ENCODE data around the gene ADAMTS12.

ADAMTS12 gene

DNA sequence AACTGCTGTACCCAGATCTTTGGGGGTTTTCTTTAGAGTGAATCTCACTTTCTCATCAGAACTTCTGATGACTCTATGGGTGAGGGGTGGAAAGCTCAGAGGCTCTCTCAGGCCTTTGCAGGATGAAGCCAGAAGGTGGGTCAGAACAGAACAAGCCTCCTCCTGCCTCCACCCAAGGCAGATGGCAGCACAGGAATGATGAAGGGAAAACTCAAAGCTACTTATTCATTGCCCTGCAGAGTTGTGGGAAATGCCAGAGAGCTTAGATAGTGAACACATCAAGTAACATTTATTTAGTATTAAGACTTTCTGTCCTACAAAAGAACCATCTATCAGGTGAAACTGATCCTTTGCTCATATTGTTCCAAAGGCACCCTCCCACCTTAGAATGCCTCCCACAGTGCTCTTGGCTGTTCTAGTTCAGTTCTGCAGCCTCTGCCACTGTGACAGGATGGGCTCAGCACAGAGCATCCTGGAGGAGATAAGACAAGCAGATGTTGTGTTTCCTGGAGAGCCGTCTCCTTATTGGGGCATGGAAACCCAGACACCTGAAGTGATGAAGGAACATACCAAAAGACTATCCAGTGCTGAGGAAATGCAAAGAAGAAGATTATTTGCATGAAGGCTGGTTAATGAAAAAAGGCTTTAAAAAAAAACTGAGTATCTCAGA lies 146.6 kb downstream of the ADAMTS12 start:
- DNase-seq, result no peak

DNA sequence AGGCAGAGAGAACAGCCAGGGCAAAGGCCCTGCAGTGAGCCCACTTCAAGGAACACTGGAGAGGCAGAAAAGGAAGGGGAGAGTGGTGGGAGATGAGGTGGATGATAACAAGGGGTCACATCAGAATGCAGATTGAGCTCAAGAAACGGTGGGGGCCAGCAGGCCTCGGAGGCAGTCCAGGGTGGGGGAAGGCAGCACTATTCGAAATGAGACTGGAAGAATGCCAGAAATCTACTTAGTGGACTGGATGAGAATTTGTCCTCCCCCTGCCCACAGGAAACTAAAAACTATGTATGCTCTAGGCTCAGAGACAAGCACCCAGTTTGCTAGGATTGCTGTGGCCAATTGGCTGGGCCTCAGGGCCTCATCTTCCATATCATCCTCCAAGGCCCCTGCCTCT lies 148.7 kb downstream of the ADAMTS12 start:
- DNase-seq, result no peak

DNA sequence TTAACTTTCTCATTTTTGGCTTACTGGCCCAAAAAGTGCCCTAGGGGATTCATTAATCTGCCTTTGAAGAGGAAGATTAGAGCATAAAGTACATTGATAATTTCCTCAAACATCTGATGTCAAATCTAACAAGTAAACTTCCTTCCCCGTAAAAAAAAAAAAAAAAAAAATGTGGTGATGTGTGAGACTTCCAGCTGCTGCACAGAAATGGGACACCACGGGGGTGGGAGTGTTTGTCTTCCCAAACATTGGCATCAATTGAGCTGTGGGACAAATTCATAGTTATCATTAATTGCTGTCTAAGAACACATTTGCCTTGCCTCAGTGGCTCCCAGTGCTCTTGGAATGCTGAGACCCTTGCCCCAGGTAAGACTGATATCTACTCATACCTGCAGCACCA lies 149.6 kb downstream of the ADAMTS12 start:
- no peak for DNase-seq

DNA sequence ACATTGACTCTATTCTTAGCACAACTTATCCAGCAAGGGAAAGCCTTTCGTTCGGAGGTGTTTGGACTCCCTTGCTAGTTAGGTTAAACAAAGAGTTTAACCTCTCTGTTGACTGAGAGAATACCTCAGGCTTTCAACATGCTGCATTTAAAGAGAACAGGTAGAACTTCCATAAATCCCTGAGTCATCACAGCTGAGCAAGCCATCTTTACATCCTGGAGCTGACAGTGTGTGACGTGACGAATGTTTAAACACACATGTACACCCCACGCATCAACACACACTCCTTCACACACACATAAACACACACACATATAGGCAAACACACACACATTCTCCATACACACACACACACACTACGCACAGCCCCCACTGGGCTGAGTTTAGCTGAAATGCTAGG lies 152.8 kb downstream of the ADAMTS12 start:
- DNase-seq, result no peak

DNA sequence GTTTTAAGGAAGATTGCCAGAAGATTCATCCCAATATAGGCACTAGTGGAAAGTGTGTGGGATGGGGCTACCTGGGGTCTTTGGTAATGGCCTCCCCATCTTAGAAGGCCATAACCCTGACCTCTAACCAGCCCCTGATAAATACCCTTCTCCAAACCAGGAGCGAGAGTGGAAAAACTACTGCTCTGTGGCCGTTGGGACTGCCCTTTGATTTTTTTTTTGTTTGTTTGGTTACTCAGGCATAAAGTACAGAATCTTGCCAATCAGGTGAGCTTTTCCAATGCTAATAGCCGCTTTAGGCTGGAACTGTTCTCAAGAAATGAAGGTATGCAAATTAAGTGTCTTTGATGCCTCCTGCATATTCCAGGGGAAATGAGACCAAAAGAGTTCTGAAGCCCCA lies 153.7 kb downstream of the ADAMTS12 start:
- no peak for DNase-seq

DNA sequence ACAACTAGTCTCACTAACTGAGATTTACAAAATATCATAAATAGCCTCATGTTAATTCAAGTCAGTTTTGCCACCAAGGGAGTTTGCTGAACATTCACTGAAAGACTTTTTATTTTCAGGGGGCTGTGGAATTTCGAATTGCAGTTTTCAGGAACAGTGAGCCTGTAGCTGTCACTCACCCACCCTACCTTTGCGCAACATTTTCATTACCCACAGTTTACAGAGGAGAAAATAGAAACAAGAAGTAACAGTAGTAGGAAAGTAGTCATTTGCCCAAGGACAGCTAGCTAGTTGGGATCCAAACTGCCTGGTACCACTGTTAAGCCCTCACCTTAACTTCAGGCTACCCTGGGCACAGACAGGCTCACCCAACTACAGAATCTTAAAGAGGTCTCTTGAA lies 154.1 kb downstream of the ADAMTS12 start:
- no peak for DNase-seq

DNA sequence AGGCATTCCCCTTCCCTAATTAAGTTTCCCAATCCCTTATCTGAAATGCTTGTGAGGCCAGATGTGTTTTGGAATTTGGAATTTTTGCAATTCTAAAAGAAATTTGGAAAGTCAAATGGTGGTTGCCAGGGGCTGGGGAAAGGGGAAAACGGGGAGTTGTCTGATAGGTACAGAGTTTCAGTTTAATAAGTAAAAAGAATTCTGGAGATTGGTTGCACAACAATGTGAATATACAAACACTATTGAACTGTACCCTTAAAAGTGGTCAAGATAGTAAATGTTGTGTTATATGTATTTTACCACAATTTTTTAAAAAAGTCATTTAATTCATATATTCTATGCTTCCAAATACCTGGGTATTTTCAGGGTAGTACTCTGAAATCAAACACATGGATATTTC lies 154.5 kb downstream of the ADAMTS12 start:
- no peak for DNase-seq

DNA sequence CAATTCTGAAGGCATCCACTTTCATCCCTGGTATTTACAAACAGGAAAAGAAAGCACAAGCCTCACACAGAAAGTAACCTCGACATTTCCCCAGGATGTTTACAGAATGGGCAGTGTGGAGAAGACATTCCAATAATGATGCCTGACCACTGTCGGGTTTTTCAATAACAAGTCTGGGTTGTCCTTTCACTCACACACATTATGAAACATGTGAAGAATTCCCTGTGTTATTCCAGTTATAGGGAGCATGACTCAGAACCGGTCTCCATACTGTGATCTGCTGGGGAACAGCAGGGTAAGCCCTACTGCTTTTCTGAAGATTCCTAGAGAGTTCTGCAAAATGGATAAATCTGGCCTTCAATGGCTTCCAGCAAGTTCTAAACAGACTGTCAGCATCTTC lies 155.3 kb downstream of the ADAMTS12 start:
- DNase-seq, result no peak

DNA sequence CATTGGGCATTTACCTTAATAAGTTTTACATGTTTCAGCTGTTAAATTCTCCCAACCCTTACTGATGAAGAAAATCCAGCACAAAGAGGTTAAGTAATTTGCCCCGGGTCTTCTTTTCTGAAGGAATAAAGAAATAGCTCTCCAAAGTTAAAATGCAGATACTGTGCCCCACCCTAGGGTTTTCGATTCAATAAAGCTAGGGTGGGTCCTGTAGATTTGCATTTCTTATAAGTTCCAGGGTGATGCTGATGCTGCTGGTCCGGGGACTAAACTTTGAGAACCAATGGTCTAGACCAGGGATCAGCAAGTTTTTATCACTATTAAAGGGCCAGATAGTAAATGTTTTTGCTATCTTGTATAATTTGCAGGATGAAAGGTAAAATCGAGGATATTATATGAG lies 156.7 kb downstream of the ADAMTS12 start:
- DNase-seq, result no peak

DNA sequence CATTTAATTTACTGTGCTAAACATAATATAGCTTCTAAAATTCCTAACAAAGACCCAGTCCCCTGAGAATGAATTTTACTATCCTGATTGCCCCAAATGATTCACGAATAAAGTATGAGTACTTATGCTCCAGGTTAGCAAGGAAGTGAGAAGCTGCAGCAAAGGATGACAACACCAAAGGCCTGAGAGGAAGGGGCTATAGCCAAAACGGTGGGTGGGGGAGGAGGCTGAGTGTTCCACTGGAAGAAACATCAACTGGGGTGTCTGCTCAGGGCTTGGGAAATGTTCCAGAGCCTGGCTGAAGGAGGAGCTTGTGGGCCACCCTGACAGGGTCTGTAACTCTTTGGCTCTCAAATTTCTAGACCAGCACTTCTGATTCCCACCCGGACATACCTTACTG lies 157.3 kb downstream of the ADAMTS12 start:
- no peak for DNase-seq

DNA sequence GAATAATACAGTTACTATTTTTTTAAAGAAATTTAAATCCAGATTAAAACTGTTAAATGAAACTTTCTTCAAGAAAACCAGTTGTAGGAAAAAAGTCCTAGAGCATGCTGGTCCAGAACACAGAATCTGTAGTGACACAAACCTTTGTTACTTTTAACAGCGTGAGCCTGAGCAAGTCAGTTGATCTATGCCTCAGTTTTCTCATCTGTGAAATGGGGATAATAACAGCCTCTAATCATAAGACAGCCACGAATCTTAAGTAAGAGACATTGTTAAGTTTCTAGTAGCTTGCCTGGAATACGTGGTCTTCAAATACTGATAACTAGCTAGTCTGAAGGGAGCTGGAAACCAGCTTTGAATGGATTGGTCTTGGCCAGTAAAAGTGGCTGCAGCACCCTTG lies 158.6 kb downstream of the ADAMTS12 start:
- no peak for DNase-seq

DNA sequence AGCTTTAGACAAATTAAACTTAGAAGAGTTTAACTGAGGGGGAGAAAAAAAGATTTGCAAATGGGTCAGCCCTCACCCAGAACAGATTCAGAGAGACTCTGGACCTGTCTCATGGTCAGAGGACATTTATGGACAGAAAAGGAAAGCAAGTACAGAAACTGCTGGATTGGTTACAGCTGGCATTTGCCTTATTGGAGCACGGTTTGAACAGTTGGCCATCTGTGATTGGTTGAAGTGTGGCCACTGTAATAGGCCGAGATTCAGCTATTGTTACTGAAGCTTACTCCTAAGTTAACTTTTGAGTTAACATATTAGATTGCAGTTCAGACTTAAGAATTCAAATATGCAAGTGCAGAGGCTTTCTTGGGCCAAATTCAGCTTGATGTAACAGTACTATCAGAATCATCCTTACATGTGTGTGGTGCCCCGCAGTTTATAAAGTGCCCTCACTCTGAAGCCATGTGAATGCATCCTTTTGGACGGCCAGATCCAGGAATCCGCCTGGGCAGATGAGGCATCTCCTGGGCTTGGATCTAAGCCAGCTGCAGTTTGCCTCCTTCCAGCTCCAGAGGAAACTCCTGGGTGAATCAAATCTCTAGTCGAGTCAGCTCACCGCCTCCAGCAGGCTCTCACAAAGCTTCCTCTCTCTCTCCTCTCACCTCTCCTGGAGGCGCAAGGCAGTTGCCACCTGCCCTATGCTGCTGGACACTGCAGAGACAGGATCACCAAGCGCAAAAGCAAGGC lies 165.2 kb downstream of the ADAMTS12 start:
- no peak for DNase-seq

DNA sequence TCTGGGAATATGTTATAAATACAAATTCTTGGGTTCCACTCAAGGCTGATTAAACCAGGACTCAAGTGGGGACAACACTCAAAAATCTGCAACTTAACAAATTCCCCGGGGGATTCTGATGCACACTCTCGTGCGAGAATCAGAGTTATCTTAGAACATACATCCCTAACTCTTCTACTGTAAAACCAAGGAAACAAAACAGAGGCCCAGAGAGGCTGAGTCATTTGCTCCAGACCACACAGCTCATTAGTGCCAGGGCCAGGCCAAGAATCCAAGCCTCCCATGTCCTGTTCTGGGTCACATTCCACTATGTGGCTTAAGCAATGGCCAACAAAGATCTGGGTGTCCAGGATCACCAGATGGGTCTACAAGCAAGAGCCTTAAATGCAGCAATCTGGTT lies 166.0 kb downstream of the ADAMTS12 start:
- DNase-seq, result no peak

DNA sequence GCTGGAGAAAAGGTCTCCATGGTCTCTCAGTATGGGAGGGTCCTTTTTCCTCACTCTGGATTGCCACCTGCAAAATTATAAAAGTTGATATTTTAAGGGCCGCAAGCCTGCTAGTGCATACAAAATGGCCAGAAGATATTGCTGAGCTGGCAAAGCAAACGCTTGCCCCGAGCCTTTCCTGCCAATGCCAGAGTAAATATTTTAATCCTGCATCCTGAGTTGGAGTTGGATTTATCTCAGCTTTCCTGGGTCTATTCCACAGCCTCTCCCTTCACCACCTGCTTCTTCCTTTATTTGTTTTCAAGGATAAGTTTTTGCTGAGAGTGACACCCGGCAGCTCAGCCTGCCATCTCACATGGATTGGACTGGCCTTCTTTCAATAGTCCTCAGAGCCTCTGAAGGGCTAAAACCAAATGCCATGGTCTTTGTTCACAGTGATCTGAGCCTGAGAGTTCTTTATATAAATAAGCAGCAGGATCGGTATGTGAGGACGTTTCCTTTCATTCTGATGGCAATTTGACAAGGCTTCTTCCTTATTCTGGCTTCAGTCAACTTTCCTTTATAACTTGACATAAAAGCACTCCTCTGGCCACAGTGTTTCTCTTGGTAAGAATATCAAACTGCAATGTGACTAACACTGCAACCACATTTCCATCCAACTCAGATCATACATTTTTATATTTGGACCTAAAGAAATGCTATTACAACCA lies 170.1 kb downstream of the ADAMTS12 start:
- DNase-seq, result no peak

DNA sequence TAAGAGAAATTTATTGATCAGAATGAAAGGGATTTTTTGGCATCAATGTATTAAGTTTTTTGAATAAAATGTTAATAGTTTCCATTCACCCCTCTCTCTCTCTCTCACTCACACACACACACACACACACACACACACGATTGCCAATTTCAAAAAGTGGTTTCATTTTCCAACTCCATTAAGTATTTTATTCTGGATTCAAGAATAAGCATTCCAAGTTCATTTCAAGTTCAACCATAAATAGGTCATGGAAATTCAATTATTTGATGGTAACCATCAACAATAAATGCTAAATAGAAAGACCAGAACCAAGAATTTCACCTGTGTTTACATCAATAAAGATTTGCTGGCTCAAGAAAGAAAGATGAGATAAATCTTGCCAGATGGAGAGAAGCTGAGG lies 171.6 kb downstream of the ADAMTS12 start:
- DNase-seq, result no peak

DNA sequence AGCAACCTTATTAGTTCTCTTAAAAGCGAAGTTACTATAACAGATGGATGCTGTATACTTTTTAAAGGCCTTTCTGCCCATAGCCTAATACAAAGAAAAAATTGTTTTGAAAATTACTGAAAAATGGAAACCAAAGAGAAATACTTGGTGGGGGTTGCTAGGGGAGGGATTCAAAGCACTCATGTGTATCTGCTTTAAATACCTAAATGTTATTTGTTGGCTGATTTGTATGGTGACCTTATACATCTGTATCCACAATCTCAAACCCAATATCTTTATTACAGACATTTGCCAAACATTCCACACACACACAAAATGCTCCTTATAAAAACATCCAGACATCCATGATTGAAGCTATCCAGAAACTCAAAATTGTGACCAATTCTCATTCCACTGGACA lies 172.0 kb downstream of the ADAMTS12 start:
- DNase-seq, result no peak

DNA sequence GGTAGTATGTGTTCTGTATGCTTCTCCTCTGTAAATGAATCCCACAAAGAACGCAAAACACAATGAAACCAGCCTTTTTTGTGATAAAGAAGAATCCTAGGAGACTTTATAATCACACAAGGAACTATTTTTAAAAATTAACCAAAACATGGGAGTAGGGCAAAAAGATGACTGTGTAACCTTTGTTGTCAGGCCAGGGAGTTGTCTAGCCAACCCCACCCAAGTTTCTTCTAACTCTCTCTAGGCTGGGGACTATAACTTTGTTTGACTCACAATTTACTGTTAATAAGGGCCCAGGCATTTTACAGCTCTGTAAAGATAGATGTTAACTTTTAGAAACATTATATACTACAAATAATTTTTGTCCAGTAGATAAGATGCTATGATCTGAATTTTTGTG lies 176.1 kb downstream of the ADAMTS12 start:
- no peak for DNase-seq

DNA sequence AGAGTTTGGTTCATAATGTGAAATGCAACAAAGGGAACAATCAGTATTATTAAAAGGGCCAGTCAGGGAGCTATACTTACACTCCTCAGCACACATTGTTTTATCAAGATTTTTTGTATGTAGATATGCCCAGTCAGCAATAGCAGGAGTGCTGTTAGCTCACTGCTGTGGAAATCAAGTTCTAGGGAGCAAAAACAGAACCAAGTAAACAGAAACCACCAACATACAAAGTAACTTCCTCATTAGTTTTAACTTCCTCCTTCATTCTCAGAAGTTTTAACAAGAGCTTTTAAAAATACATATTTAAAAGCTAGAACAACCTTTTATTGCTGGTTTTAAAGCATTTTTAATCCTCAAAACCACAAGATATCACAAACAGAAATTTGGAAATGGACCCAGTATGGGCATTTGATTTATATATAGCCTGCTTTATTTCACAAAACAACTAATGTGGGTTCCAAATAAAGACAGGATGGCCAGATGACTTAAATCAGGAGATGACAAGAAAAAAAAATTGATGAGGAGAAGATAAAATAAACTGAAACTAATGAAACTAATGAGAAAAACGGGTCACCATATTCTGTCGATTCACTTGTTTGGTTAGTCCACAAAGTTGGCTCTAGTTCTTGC lies 178.5 kb downstream of the ADAMTS12 start:
- DNase-seq, result no peak

DNA sequence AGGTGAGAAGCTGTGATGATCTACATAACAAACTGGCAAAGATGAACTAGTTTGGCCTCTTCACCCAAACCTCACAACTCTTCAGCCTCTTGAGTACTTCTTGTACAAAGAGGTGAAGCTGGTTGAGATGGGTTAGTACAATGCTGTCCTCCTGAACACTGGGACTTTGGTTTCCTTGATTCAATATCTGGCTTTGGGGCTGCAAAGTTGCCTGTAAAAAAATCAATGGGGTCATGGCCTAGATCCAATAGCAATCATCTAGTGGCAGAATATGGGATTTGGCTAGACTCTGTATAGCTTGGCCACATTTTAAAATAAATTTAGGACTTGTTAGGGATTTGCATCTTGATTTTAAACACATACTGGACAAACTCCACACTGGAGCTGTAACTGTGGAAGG lies 179.1 kb downstream of the ADAMTS12 start:
- no peak for DNase-seq

DNA sequence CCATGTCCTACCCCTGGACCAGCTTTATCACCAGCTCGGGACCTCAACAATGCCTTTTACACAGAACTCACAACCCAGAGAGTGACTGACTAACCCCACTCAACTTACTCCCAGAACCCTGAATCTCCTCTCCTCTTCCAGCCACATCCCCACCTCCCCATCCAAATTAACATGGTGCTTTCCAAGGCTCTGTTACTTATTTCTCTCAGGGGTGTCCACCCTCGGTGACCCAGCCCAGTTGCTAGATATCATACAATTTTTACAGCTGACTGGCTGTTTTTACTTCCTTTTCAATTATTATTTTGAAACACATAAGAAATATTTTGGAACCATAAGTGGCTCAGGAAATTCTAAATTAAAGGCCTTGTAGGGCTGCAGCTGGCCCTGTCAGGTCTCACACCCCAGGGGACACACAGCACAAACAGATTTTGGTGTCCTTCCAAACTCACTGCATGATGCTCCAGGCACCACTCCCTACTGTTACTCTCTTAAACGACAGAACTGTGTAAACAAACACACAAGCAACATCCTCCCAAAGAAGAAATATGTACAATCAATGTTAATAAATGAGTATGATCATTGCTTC lies 180.6 kb downstream of the ADAMTS12 start:
- DNase-seq, result no peak

DNA sequence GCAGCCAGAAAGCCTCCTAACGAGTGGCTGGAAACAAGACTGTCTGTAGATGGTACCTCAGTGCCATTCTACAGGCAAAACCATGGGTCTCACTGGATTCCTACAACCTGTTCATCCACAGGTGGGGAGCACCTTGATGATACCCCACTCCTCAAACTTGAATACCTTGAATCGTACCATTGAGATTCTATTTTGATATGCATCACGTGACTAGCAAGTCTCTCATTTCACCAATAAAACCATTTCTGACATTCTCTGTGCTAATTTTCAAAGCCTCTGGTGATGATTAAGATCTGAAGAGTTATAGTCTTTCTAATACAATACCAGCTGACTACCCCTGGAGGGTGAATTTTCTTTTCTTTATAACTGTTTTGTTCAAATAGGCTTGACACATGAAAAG lies 188.9 kb downstream of the ADAMTS12 start:
- DNase-seq, result no peak

DNA sequence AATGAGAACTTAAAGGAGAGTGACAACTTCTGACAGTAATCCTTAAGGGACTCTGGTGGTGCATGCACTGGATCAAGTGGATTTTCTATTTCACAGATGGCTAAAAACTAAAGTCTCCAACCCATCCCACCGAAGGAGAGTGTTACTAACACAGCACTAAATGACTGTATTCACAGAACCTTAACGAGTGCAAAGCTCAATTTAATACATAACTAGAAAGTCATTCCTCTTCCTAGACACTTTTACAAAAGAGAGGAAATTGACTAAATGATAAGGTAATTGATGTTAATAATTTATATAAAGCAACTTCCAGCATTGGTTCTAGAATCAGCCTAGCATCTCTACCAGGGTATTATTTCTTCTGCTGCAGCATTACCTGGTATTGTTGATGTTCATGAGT lies 189.8 kb downstream of the ADAMTS12 start:
- no peak for DNase-seq

DNA sequence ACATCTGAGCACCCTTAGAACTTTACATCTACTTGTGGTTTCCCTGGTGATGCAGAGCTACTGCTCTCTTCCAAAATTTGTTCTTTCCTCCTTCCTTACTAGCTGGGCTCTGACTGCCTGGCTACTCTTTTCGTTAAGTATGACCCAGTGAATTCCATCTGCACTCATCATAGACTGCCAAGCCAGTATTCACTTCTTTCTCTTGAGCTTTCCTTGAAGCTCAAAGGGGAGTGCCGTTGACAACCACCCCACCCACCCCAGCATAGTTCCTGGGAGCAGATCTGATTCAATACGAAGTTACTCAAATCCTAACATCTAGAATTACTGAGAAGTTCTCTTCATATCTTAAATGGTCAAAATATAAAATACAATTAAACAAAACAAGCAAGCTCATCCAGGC lies 190.5 kb downstream of the ADAMTS12 start:
- DNase-seq, result no peak

Data from NCI-H187 treated with DMSO at 0.1 percent for 48 hours (cell line).